IPS-15b (cell line): Measurements from ENCODE around the gene DMTF1.
A peak's percentile ranks its signal among the peaks of the same experiment; 100 is the strongest.

Experiments
- H3K27me3 ChIP-seq: one replicate; pipeline ENCODE4 v1.6.1; 2013; ENCODE audit warnings: low read length; ENCODE audit not compliant: control insufficient read depth, insufficient read depth
- H3K36me3 ChIP-seq: one replicate; pipeline ENCODE4 v1.6.1; 2013; ENCODE audit warnings: low read length; ENCODE audit not compliant: control insufficient read depth, insufficient read depth
- H3K4me1 ChIP-seq: one replicate; pipeline ENCODE4 v1.6.1; 2013; ENCODE audit warnings: mild to moderate bottlenecking, low read length; ENCODE audit not compliant: control insufficient read depth, insufficient read depth
- H3K4me3 ChIP-seq: one replicate; pipeline ENCODE4 v1.5.1; 2013; ENCODE audit warnings: low read depth, low read length
- H3K9ac ChIP-seq: one replicate; pipeline ENCODE4 v1.6.1; 2013; ENCODE audit warnings: low read depth, mild to moderate bottlenecking, low read length
- H3K9me3 ChIP-seq: one replicate; pipeline ENCODE4 v1.6.1; 2013; ENCODE audit warnings: mild to moderate bottlenecking, low read length; ENCODE audit not compliant: control insufficient read depth, insufficient read depth

The DMTF1 gene

GRCh38 chr7:87148332-87148955 lies 3.8 kb upstream of the DMTF1 start:
- H3K27me3 ChIP-seq = no peaks in the 10 kb centered on the region
- no peaks in the 10 kb centered on the region for H3K9me3 ChIP-seq
- no peaks in the 10 kb centered on the region for H3K4me1 ChIP-seq
- no peak overlapping the region for H3K4me3 ChIP-seq
- no peak overlapping the region for H3K9ac ChIP-seq
- no peaks in the 10 kb centered on the region for H3K36me3 ChIP-seq

- H3K4me3 ChIP-seq = peak overlapping the region; percentile 97
Measured at GRCh38 chr7:87151002-87151728, 1.1 kb upstream of the DMTF1 start.

GRCh38 chr7:87151729-87152111 lies 533 bp upstream of the DMTF1 start:
- H3K4me1 ChIP-seq = peaks cover 2% of the 10 kb centered on the region
- no peaks in the 10 kb centered on the region for H3K36me3 ChIP-seq
- H3K9ac ChIP-seq = peak overlapping the region; percentile 95
- no peaks in the 10 kb centered on the region for H3K27me3 ChIP-seq
- peak overlapping the region; percentile 97 for H3K4me3 ChIP-seq
- no peaks in the 10 kb centered on the region for H3K9me3 ChIP-seq

More at GRCh38 chr7:87151002-87151728, 1.1 kb upstream of the DMTF1 start:
- Histone ChIP-seq H3K36me3 (no peaks in the 10 kb centered on the region), H3K4me1 (peaks cover 1% of the 10 kb centered on the region), H3K9me3 (no peaks in the 10 kb centered on the region), H3K9ac (peak overlapping the region; percentile 95), H3K27me3 (no peaks in the 10 kb centered on the region)

- H3K36me3 ChIP-seq = no peaks in the 10 kb centered on the region
- H3K9me3 ChIP-seq = no peaks in the 10 kb centered on the region
Measured at GRCh38 chr7:87152897-87153641, 816 bp downstream of the DMTF1 start.

GRCh38 chr7:87154166-87154565 lies 1.9 kb downstream of the DMTF1 start:
- Histone ChIP-seq H3K4me1 (peaks cover 2% of the 10 kb centered on the region), H3K9me3 (no peaks in the 10 kb centered on the region), H3K4me3 (peak overlapping the region; percentile 97), H3K9ac (peak overlapping the region; percentile 82), H3K36me3 (no peaks in the 10 kb centered on the region), H3K27me3 (no peaks in the 10 kb centered on the region)

More at GRCh38 chr7:87152897-87153641, 816 bp downstream of the DMTF1 start:
- Histone ChIP-seq H3K4me1 (peaks cover 2% of the 10 kb centered on the region), H3K27me3 (no peaks in the 10 kb centered on the region), H3K4me3 (peak overlapping the region; percentile 97), H3K9ac (peak overlapping the region; percentile 82)

- Histone ChIP-seq H3K9me3 (no peaks in the 10 kb centered on the region), H3K27me3 (no peaks in the 10 kb centered on the region), H3K4me3 (peak overlapping the region; percentile 97), H3K4me1 (peaks cover 2% of the 10 kb centered on the region), H3K36me3 (no peaks in the 10 kb centered on the region), H3K9ac (no peak overlapping the region)
Measured at GRCh38 chr7:87154569-87154968, 2.3 kb downstream of the DMTF1 start.

- peaks cover 2% of the 10 kb centered on the region for H3K4me1 ChIP-seq
- no peak overlapping the region for H3K4me3 ChIP-seq
- H3K9me3 ChIP-seq = no peaks in the 10 kb centered on the region
- no peak overlapping the region for H3K9ac ChIP-seq
- no peaks in the 10 kb centered on the region for H3K36me3 ChIP-seq
- no peaks in the 10 kb centered on the region for H3K27me3 ChIP-seq
Measured at GRCh38 chr7:87155788-87156187, 3.5 kb downstream of the DMTF1 start.

GRCh38 chr7:87156709-87157108 lies 4.5 kb downstream of the DMTF1 start:
- Histone ChIP-seq H3K4me1 (peaks cover 2% of the 10 kb centered on the region), H3K36me3 (no peaks in the 10 kb centered on the region), H3K27me3 (no peaks in the 10 kb centered on the region), H3K9me3 (no peaks in the 10 kb centered on the region), H3K4me3 (no peak overlapping the region), H3K9ac (no peak overlapping the region)

- peaks cover 6% of the 10 kb centered on the region for H3K36me3 ChIP-seq
Measured at GRCh38 chr7:87159538-87159937, 7.3 kb downstream of the DMTF1 start.

GRCh38 chr7:87164433-87164832 lies 12.2 kb downstream of the DMTF1 start:
- Histone ChIP-seq H3K4me1 (no peaks in the 10 kb centered on the region), H3K36me3 (peaks cover 13% of the 10 kb centered on the region)

More at GRCh38 chr7:87159538-87159937, 7.3 kb downstream of the DMTF1 start:
- Histone ChIP-seq H3K4me1 (peaks cover 2% of the 10 kb centered on the region), H3K27me3 (no peaks in the 10 kb centered on the region), H3K4me3 (no peak overlapping the region), H3K9ac (no peak overlapping the region), H3K9me3 (no peaks in the 10 kb centered on the region)

GRCh38 chr7:87170828-87171227 lies 18.6 kb downstream of the DMTF1 start:
- Histone ChIP-seq H3K9me3 (no peaks in the 10 kb centered on the region), H3K36me3 (peaks cover 21% of the 10 kb centered on the region), H3K4me3 (no peak overlapping the region), H3K4me1 (no peaks in the 10 kb centered on the region), H3K9ac (no peak overlapping the region), H3K27me3 (no peaks in the 10 kb centered on the region)

More at GRCh38 chr7:87164433-87164832, 12.2 kb downstream of the DMTF1 start:
- Histone ChIP-seq H3K9ac (no peak overlapping the region), H3K4me3 (no peak overlapping the region), H3K27me3 (no peaks in the 10 kb centered on the region), H3K9me3 (no peaks in the 10 kb centered on the region)
